ENCODE data around the gene CD80. TPM values are rescaled to one million over a fixed set of nuclear protein-coding genes. Genes with fewer than 3 reads are reported as not detected.

Gene CD80
- total and polyA plus RNA-seq, 10 of the 15 experiments (the other 5 are each of a cell fraction or from before 2014, with no cell fraction given): 41.4 to 137 (median 58.1) TPM

DNA sequence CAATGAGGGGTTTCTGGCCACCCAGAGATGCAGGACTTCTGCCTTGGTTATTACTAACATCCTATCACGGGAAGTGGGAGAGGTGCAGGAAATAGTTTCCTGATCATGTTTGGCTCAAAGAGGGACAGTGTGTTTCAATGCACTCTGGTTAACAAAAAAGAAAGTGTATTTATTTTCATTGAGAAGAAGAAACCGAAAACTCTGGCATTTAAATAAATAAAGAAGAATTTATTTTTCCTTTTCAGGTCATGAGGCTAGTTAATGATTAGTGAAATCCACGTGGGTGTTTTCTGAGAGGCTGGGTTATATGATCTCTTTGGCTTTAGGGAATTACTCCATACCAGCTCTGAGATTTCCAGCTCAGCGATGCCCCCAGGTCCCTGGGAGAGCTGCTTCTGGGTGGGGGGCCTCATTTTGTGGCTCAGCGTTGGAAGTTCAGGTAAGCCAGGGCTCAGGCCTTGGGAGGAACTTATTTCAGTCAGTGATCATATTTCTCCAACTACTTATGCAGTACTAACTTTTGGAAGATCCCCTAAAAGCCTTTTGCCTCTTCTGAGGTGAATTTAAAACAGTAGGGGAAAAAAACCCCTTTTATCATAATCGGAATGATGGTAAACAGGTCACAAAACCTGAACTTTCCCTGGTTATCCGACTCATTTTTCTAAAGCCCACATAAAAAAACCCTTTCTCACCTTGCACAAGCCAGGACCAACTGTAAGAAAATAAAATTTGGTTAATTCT is 38.3 kb upstream of the CD80 start, which contains the start of gene PLA1A (continued):
- TF ChIP-seq YBX1 (IDR thresholded peaks at IDR 0.05) (no peak), GATAD2B (conservative IDR thresholded peaks at IDR 0.05; ENCODE audit: low read depth) (peak; percentile 13; the same call in 1 of the 2 replicates), SUPT20H (IDR thresholded peaks at IDR 0.05; ENCODE audit: borderline replicate concordance, control insufficient read depth, low read depth, low read length) (no peak), RAD51 (IDR thresholded peaks at IDR 0.05) (peak; percentile 72)

DNA sequence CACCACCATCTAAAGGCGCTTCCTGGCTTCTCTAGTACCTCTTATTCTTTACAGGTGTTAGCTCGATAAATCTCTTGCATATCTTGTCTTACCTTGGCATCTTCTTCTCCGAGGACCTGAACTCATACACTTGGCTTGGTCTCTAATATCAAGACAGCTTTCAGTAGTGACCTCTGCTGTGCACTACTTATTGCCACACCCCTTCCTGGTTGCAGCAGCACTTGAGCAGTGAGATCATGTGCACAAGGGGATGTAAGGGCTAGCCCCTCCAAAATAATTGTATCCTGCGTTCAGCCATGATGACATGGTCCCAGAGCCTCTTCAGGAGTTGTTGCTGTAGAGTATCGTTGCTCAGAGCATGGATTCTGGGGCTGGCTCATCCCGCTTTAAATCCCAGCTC is 37.0 kb upstream of the CD80 start:
- Histone ChIP-seq H2AFZ (ENCODE audit: control insufficient read depth, low read depth, low read length) (peak overlapping the region; percentile 37), H3K4me3 (no peak overlapping the region), H3K27me3 (replicated peaks in 1 of 2; ENCODE audit: control insufficient read depth in 2 of 2, insufficient read depth in 2 of 2, low read length in 1 of 2) (no peaks in the 10 kb centered on the region), H4K20me1 (ENCODE audit: control insufficient read depth, insufficient read depth) (no peaks in the 10 kb centered on the region), H3K9me3 (replicated peaks; ENCODE audit: control insufficient read depth, insufficient read depth, low read length) (no peaks in the 10 kb centered on the region; the same call in 1 of the 3 replicates), H3K9ac (ENCODE audit: control insufficient read depth, insufficient read depth, low read length) (peak overlapping the region; percentile 44; the same call in 1 of the 2 replicates), H3K36me3 (ENCODE audit: control insufficient read depth in 2 of 2, insufficient read depth in 2 of 2, low read length in 1 of 2) (no peaks in the 10 kb centered on the region), H3K4me2 (ENCODE audit: control insufficient read depth, insufficient read depth) (peak overlapping the region; percentile 58), H3K79me2 (ENCODE audit: control insufficient read depth, insufficient read depth, low read length) (peaks cover 24% of the 10 kb centered on the region), H3K4me1 (ENCODE audit: control insufficient read depth, insufficient read depth, low read length) (peaks cover 56% of the 10 kb centered on the region), H3K27ac (ENCODE audit: control insufficient read depth, insufficient read depth) (peak overlapping the region; percentile 87)
- FAIRE-seq (no peak), DNase-seq (ENCODE audit: low read depth, low spot score) (no peak), ATAC-seq (no peak)
- ChIA-PET RAD21 (ENCODE audit: unreplicated experiment) (interaction anchor here (0.6 to 1.9 kb wide), 9 partner anchors 9 to 76 kb away, joined by 3 to 21 read pairs (median 5); partner anchors contain the start of gene CD80), CTCF (interaction anchor here (0.9 to 2.9 kb wide), 12 partner anchors 9 to 85 kb away, joined by 3 to 21 read pairs (median 6); partner anchors contain the start of gene CD80), POLR2A (interaction anchor here (0.6 to 10.4 kb wide), 16 partner anchors 8 to 133 kb away, joined by 3 to 133 read pairs (median 4); partner anchors contain the start of genes ADPRH and TMEM39A), SMC1A (ENCODE audit: uncharacterized antibody, unreplicated experiment) (interaction anchor here (0.7 to 4.9 kb wide), 22 partner anchors 9 to 98 kb away, joined by 3 to 41 read pairs (median 6); partner anchors contain the start of genes CD80 and TIMMDC1)
- in situ Hi-C loops (cut with MboI): loop anchor here (5.0 kb wide), 1 partner anchor 81 kb away; the partner anchor contains the start of gene COX17
- intact Hi-C loops (cut with micrococcal nuclease; ENCODE audit: unreplicated experiment): no loop called here
- 31% methylated on average over 6 of the region's 6 CpGs for WGBS (ENCODE audit: insufficient coverage, insufficient replicate concordance, low lambda C conversion rate, missing lambda C conversion rate)
- no TSS peak for BruUV-seq (replicated peaks)
- TF ChIP-seq SMAD5 (IDR thresholded peaks at IDR 0.05; ENCODE audit: low read depth) (no peak; the same call in 1 of the 2 replicates), CREB1 (IDR thresholded peaks at IDR 0.05; ENCODE audit: low read depth) (0 out of 2 replicates have a peak, but pooled peaks have one; percentile 13), TCF12 (IDR thresholded peaks at IDR 0.05; ENCODE audit: low read depth, low read length) (no peak), IRF4 (IDR thresholded peaks at IDR 0.05; ENCODE audit: low read depth, low read length) (0 out of 2 replicates have a peak, but pooled peaks have one; percentile 8), NR2C1 (IDR thresholded peaks at IDR 0.05) (no peak), BHLHE40 (IDR thresholded peaks at IDR 0.05; ENCODE audit: borderline replicate concordance in 1 of 2, low read depth in 2 of 2, low read length in 1 of 2) (0 out of 4 replicates have a peak, but pooled peaks of 1 of the 2 experiments have one; percentile 37), SRF (IDR thresholded peaks at IDR 0.05; ENCODE audit: low read depth in 2 of 2, low read length in 2 of 2) (no peak), ASH2L (IDR thresholded peaks at IDR 0.05; ENCODE audit: borderline replicate concordance, low read depth) (no peak), KDM1A (IDR thresholded peaks at IDR 0.05; ENCODE audit: borderline replicate concordance) (no peak)
- TF ChIP-seq, protein P1, sequence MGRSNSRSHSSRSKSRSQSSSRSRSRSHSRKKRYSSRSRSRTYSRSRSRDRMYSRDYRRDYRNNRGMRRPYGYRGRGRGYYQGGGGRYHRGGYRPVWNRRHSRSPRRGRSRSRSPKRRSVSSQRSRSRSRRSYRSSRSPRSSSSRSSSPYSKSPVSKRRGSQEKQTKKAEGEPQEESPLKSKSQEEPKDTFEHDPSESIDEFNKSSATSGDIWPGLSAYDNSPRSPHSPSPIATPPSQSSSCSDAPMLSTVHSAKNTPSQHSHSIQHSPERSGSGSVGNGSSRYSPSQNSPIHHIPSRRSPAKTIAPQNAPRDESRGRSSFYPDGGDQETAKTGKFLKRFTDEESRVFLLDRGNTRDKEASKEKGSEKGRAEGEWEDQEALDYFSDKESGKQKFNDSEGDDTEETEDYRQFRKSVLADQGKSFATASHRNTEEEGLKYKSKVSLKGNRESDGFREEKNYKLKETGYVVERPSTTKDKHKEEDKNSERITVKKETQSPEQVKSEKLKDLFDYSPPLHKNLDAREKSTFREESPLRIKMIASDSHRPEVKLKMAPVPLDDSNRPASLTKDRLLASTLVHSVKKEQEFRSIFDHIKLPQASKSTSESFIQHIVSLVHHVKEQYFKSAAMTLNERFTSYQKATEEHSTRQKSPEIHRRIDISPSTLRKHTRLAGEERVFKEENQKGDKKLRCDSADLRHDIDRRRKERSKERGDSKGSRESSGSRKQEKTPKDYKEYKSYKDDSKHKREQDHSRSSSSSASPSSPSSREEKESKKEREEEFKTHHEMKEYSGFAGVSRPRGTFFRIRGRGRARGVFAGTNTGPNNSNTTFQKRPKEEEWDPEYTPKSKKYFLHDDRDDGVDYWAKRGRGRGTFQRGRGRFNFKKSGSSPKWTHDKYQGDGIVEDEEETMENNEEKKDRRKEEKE (IDR thresholded peaks at IDR 0.05): no peak
- TF ChIP-seq, protein P2, sequence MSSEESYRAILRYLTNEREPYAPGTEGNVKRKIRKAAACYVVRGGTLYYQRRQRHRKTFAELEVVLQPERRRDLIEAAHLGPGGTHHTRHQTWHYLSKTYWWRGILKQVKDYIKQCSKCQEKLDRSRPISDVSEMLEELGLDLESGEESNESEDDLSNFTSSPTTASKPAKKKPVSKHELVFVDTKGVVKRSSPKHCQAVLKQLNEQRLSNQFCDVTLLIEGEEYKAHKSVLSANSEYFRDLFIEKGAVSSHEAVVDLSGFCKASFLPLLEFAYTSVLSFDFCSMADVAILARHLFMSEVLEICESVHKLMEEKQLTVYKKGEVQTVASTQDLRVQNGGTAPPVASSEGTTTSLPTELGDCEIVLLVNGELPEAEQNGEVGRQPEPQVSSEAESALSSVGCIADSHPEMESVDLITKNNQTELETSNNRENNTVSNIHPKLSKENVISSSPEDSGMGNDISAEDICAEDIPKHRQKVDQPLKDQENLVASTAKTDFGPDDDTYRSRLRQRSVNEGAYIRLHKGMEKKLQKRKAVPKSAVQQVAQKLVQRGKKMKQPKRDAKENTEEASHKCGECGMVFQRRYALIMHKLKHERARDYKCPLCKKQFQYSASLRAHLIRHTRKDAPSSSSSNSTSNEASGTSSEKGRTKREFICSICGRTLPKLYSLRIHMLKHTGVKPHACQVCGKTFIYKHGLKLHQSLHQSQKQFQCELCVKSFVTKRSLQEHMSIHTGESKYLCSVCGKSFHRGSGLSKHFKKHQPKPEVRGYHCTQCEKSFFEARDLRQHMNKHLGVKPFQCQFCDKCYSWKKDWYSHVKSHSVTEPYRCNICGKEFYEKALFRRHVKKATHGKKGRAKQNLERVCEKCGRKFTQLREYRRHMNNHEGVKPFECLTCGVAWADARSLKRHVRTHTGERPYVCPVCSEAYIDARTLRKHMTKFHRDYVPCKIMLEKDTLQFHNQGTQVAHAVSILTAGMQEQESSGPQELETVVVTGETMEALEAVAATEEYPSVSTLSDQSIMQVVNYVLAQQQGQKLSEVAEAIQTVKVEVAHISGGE (CRISPR knock-in tag; IDR thresholded peaks at IDR 0.05): no peak
